ENCODE data around the gene CADM1. TPM values are rescaled to one million over a fixed set of nuclear protein-coding genes. Genes with fewer than 3 reads are reported as not detected.

Gene CADM1
- total RNA-seq, 2 donors from 2014 or later: 0.18 TPM; not detected in 1

- Mint-ChIP-seq H3K36me3 (no peaks in the 10 kb centered on the region), H3K27ac (no peak overlapping the region), H3K9me3 (no peaks in the 10 kb centered on the region)
- ATAC-seq (peak in 1 of 2 donors; percentile 66), DNase-seq (ENCODE audit: low spot score in 2 of 2) (no peak)
Measured at GRCh38 chr11:115201111-115201792, 303.0 kb downstream of the CADM1 start.

GRCh38 chr11:115199481-115200069 lies 304.6 kb downstream of the CADM1 start:
- no peak for ATAC-seq
- H3K36me3 Mint-ChIP-seq: no peaks in the 10 kb centered on the region

GRCh38 chr11:115198321-115198741 lies 305.9 kb downstream of the CADM1 start:
- H3K36me3 Mint-ChIP-seq: no peaks in the 10 kb centered on the region
- H3K9me3 Mint-ChIP-seq: no peaks in the 10 kb centered on the region
- no peak overlapping the region for H3K27ac Mint-ChIP-seq
- DNase-seq (ENCODE audit: low spot score in 2 of 2) (no peak), ATAC-seq (no peak)

More at GRCh38 chr11:115199481-115200069, 304.6 kb downstream of the CADM1 start:
- H3K9me3 Mint-ChIP-seq: no peaks in the 10 kb centered on the region
- DNase-seq (ENCODE audit: low spot score in 2 of 2): no peak
- H3K27ac Mint-ChIP-seq: no peak overlapping the region

DNA sequence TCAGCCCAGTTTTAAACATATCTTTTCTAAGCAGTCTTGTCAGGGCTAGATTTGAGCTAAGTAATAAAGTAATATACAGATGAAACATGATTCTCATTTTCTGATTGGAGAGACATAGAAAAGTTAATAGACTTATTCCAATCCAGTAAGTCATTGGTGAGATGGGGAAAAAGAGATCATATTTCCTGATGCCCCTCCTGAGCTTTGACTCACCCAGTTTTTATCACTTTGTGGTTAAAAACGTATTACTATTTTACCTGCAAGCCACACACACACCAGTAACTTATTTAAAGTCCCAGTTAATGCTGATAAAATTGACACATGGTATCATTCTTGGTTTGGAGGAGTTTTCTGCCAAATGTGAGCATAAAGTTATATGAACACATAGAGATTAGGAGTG lies 306.8 kb downstream of the CADM1 start:
- ATAC-seq (no peak), DNase-seq (ENCODE audit: low spot score in 2 of 2) (no peak)
- H3K27ac Mint-ChIP-seq: no peak overlapping the region
- H3K9me3 Mint-ChIP-seq: no peaks in the 10 kb centered on the region
- H3K36me3 Mint-ChIP-seq: no peaks in the 10 kb centered on the region

- Mint-ChIP-seq H3K36me3 (no peaks in the 10 kb centered on the region), H3K27ac (no peak overlapping the region), H3K9me3 (no peaks in the 10 kb centered on the region)
- DNase-seq (ENCODE audit: low spot score in 2 of 2): no peak
- peak in 1 of 2 donors; percentile 51 for ATAC-seq
Measured at GRCh38 chr11:115197031-115197430, 307.2 kb downstream of the CADM1 start.

- no peak overlapping the region for H3K27ac Mint-ChIP-seq
- H3K9me3 Mint-ChIP-seq: no peaks in the 10 kb centered on the region
- ATAC-seq: peak in 1 of 2 donors; percentile 63
- DNase-seq (ENCODE audit: low spot score in 2 of 2): no peak
- no peaks in the 10 kb centered on the region for H3K36me3 Mint-ChIP-seq
Measured at GRCh38 chr11:115194802-115195110, 309.5 kb downstream of the CADM1 start.

DNA sequence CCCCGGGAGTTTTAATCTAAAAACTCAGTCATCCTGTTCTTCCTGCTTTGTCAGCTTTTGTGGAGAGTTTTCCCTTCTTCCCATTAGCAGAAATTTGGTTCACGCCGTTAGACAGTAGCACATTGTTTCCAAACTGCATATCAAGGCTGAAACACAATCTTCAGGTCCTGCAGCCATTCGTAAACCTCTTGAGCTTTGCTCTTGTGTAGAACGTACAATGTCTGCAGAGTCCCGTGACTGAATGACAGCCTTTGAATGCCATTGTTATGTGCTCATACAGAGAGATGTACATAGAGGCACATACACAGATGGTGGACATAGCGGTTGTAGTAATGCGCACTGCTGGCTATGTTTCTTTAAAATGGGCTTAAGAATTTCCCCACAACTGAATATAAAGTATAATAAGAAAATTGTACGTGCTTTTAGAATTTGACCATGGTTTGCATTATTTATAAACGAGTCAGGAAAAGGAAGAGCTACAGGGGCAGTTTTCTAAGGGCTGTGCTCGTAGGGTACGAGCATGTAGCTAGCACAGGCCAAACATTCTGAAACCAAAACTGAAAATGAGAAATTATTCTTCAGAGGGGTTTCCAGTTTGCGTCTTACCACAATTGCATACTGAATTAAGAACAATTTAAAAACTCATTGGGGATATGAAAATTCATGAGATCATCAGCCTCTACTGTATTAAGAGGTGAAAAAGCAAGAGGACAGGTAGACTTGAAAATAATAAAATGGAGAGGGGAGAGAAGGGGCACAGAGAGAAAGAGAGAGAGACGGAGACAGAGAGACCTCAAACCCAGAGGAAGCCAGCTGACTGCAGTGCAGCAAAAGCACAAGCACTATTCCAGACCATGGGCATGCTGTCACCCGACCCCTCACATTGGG lies 310.1 kb downstream of the CADM1 start:
- Mint-ChIP-seq H3K9me3 (no peaks in the 10 kb centered on the region), H3K36me3 (no peaks in the 10 kb centered on the region), H3K27ac (no peak overlapping the region)
- DNase-seq (ENCODE audit: low spot score in 2 of 2) (no peak), ATAC-seq (peak in 1 of 2 donors; percentile 37)

- H3K27ac Mint-ChIP-seq: no peak overlapping the region
- no peaks in the 10 kb centered on the region for H3K9me3 Mint-ChIP-seq
- ATAC-seq (no peak), DNase-seq (ENCODE audit: low spot score in 2 of 2) (no peak)
- no peaks in the 10 kb centered on the region for H3K36me3 Mint-ChIP-seq
Measured at GRCh38 chr11:115191761-115192160, 312.5 kb downstream of the CADM1 start.

DNA sequence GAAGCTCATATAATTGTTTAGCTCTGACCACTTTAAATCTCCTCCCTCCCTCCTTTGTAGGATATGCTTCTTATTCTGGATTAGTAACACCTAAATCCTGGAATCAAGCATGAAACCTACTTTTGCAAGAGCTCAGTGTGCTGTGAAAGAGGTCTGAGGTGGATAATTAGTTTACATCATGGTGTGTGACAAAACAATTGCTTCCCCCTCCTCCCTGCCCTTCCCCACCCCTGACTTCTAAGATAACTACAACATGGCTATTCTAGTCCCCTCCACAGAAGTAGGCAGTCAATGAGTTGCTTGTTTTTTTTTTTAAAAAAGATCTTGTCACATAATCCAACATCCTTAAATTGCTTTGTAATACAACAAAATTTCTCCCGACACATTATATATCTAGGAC lies 314.0 kb downstream of the CADM1 start:
- Mint-ChIP-seq H3K36me3 (no peaks in the 10 kb centered on the region), H3K9me3 (no peaks in the 10 kb centered on the region), H3K27ac (no peak overlapping the region)
- DNase-seq (ENCODE audit: low spot score in 2 of 2) (no peak), ATAC-seq (no peak)

DNA sequence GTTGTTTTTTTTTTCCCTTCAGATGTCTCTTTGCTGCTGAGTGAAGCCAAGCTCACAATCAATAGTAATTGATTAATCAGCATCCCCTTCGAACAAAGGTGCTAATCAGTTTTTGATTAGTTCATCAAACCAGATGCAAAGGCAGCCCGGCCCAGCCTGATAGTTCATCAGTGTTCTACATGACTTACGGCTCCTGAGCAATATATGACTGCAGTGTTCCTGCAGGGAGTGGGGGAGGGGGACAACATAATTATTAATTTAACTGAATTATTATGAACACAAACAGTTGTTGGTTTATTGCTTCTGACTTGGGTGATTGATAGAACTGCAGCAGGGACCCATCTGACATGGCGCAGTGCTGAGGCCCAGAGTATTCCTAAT lies 315.3 kb downstream of the CADM1 start:
- DNase-seq (ENCODE audit: low spot score in 2 of 2): no peak
- H3K9me3 Mint-ChIP-seq: no peaks in the 10 kb centered on the region
- H3K36me3 Mint-ChIP-seq: no peaks in the 10 kb centered on the region
- no peak for ATAC-seq
- no peak overlapping the region for H3K27ac Mint-ChIP-seq

- ATAC-seq (no peak), DNase-seq (ENCODE audit: low spot score in 2 of 2) (no peak)
- no peaks in the 10 kb centered on the region for H3K9me3 Mint-ChIP-seq
- no peak overlapping the region for H3K27ac Mint-ChIP-seq
- no peaks in the 10 kb centered on the region for H3K36me3 Mint-ChIP-seq
Measured at GRCh38 chr11:115188188-115188897, 315.9 kb downstream of the CADM1 start.

- DNase-seq (ENCODE audit: low spot score in 2 of 2): no peak
- Mint-ChIP-seq H3K27ac (no peak overlapping the region), H3K9me3 (no peaks in the 10 kb centered on the region), H3K36me3 (no peaks in the 10 kb centered on the region)
- no peak for ATAC-seq
Measured at GRCh38 chr11:115185931-115186330, 318.3 kb downstream of the CADM1 start.

GRCh38 chr11:115185507-115185906 lies 318.7 kb downstream of the CADM1 start:
- no peak for DNase-seq (ENCODE audit: low spot score in 2 of 2)
- no peak for ATAC-seq
- no peaks in the 10 kb centered on the region for H3K36me3 Mint-ChIP-seq
- no peaks in the 10 kb centered on the region for H3K9me3 Mint-ChIP-seq
- H3K27ac Mint-ChIP-seq: no peak overlapping the region

GRCh38 chr11:115184901-115185300 lies 319.3 kb downstream of the CADM1 start:
- DNase-seq (ENCODE audit: low spot score in 2 of 2): no peak
- H3K36me3 Mint-ChIP-seq: no peaks in the 10 kb centered on the region
- H3K9me3 Mint-ChIP-seq: no peaks in the 10 kb centered on the region
- no peak for ATAC-seq
- no peak overlapping the region for H3K27ac Mint-ChIP-seq

DNA sequence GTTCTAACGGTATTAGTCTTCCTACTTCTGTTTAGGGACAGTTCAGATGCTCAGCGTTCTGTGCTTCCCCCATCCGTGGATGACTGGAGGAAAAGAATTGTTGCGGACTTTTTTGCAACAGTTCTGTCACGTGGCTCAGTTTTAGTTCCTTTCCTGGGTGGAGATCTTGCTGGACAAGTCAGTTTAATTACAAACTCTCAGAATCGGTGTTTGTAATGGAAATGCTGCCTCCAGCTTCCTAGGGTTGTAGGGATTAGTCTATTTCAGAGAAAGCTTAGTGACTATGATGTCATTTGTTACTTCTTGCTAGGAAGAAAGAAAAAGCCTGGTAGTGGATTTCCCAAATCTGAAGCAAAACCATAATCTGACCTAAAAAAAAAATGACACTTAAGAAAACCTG lies 320.4 kb downstream of the CADM1 start:
- Mint-ChIP-seq H3K36me3 (no peaks in the 10 kb centered on the region), H3K27ac (no peak overlapping the region), H3K9me3 (no peaks in the 10 kb centered on the region)
- DNase-seq (ENCODE audit: low spot score in 2 of 2): no peak
- no peak for ATAC-seq

DNA sequence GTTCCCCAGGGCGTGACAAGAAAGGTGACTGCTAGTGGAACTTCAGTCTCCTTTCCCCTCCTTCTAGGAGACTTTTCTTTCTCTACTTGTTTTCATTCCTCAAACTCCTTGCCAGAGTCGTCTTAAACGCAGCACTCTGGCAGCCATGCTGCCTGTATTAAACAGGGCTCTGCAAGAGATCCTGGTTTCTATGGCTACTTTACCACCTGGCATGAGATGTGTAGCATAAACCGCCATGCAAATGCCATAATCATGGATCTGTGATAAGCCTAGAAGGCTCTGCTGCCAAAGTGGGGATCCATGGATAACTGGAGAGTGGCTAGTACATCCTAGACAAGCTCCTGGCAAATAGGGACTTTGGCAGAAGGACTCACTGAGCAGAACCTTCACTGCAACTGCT lies 321.1 kb downstream of the CADM1 start:
- no peak for ATAC-seq
- no peak for DNase-seq (ENCODE audit: low spot score in 2 of 2)
- H3K9me3 Mint-ChIP-seq: no peaks in the 10 kb centered on the region
- no peak overlapping the region for H3K27ac Mint-ChIP-seq
- H3K36me3 Mint-ChIP-seq: no peaks in the 10 kb centered on the region

Data from activated naive CD4-positive, alpha-beta T cell treated with anti-CD3 and anti-CD28 coated beads, Interleukin-2, amount 50 U/mL, for 72 hours (primary cell).